HepG2 (cell line): Measurements from ENCODE around the gene SSC4D. TPM values are rescaled to one million over a fixed set of nuclear protein-coding genes. Genes with fewer than 3 reads are reported as not detected.
A peak's percentile ranks its signal among the peaks of the same experiment; 100 is the strongest.

Source experiments
- DMAP1 ChIP-seq: IDR thresholded peaks from 2 replicates; pipeline ENCODE4 v1.6.1; 2016
- HES4 ChIP-seq: sonication (generic); formaldehyde crosslinking; IDR thresholded peaks from 2 replicates; pipeline ENCODE4 v1.9.0; 2021; ENCODE audit warnings: mild to moderate bottlenecking, missing genetic modification reagents, borderline replicate concordance
- IKZF1 ChIP-seq: fragments of 450-650 bp; IDR thresholded peaks from 2 replicates; pipeline ENCODE4 v1.7.1; 2016
- IKZF4 ChIP-seq: sonication (generic); formaldehyde crosslinking; IDR thresholded peaks from 2 replicates; pipeline ENCODE4 v1.5.1; 2020; ENCODE audit warnings: borderline replicate concordance, mild to moderate bottlenecking, low read depth, missing genetic modification reagents; ENCODE audit errors: not compliant biosample characterization
- MLLT10 ChIP-seq: sonication (generic); formaldehyde crosslinking; IDR thresholded peaks from 2 replicates; pipeline ENCODE4 v1.4.0; 2020; ENCODE audit warnings: missing genetic modification reagents
- MXI1 ChIP-seq: IDR thresholded peaks from 3 replicates; pipeline ENCODE4 v1.6.1; 2012; ENCODE audit warnings: low read depth, low read length, inconsistent platforms, borderline replicate concordance
- NFRKB ChIP-seq: fragments of 450-650 bp; IDR thresholded peaks from 2 replicates; pipeline ENCODE4 v1.6.1; 2017
- RFXANK ChIP-seq: IDR thresholded peaks from 2 replicates; pipeline ENCODE4 v1.6.1; 2016
- SMAD9 ChIP-seq: sonication (generic); formaldehyde crosslinking; IDR thresholded peaks from 2 replicates; pipeline ENCODE4 v1.5.1; 2020; ENCODE audit warnings: mild to moderate bottlenecking, missing genetic modification reagents
- SNAI1 ChIP-seq: sonication (generic); formaldehyde crosslinking; IDR thresholded peaks from 2 replicates; pipeline ENCODE4 v1.5.0; 2020; ENCODE audit warnings: mild to moderate bottlenecking, missing genetic modification reagents, borderline replicate concordance
- SRSF9 ChIP-seq: fragments of 200-400 bp; formaldehyde crosslinking; IDR thresholded peaks from 2 replicates; pipeline ENCODE4 v1.6.1; 2018; ENCODE audit warnings: borderline replicate concordance, mild to moderate bottlenecking, low read depth, low read length; ENCODE audit not compliant: insufficient read depth, poor library complexity, severe bottlenecking
- U2AF1 ChIP-seq: fragments of 200-400 bp; formaldehyde crosslinking; optimal IDR thresholded peaks from 2 replicates; pipeline ENCODE3; 2017; ENCODE audit warnings: mild to moderate bottlenecking, low read depth, low read length
- YY1 ChIP-seq: IDR thresholded peaks from 2 replicates; pipeline ENCODE4 v1.6.1; 2011; ENCODE audit warnings: low read length, low read depth, moderate library complexity, mild to moderate bottlenecking; ENCODE audit not compliant: insufficient read depth, insufficient replicate concordance
- ZNF326 ChIP-seq: sonication (generic); formaldehyde crosslinking; IDR thresholded peaks from 2 replicates; pipeline ENCODE4 v1.4.0; 2020; ENCODE audit warnings: missing genetic modification reagents, borderline replicate concordance
- ZNF543 ChIP-seq: sonication (generic); formaldehyde crosslinking; IDR thresholded peaks from 2 replicates; pipeline ENCODE4 v1.4.0; 2020; ENCODE audit warnings: mild to moderate bottlenecking, missing genetic modification reagents
- ZNF619 ChIP-seq: sonication (generic); formaldehyde crosslinking; IDR thresholded peaks from 2 replicates; pipeline ENCODE4 v1.4.0; 2020; ENCODE audit warnings: mild to moderate bottlenecking, missing genetic modification reagents
- ZNF660 ChIP-seq: sonication (generic); formaldehyde crosslinking; IDR thresholded peaks from 2 replicates; pipeline ENCODE4 v1.5.1; 2020; ENCODE audit warnings: mild to moderate bottlenecking, low read depth, missing genetic modification reagents, borderline replicate concordance
- ZNF788 ChIP-seq: sonication (generic); formaldehyde crosslinking; IDR thresholded peaks from 2 replicates; pipeline ENCODE4 v1.5.0; 2020; ENCODE audit warnings: mild to moderate bottlenecking, missing genetic modification reagents, borderline replicate concordance
- ZNF878 ChIP-seq: sonication (generic); formaldehyde crosslinking; IDR thresholded peaks from 2 replicates; pipeline ENCODE4 v1.8.1; 2023; ENCODE audit warnings: mild to moderate bottlenecking, missing genetic modification reagents, moderate library complexity
- polyA plus RNA-seq, 8 experiments: library from polyadenylated mRNA; depleted of rRNA in 3 of 8; stranded (reverse) in 7 of 8; unstranded in 1 of 8; fragments of >200 nt; fragmentation: Illumina TruSeq in 4 of 8; extraction: Trizol in 4 of 8; gene quantifications; 2 replicates each; pipeline versions ENCODE4 v1.2.1 to v1.2.3, GENCODE V29; 2011 to 2016; ENCODE audit warnings: low read depth in 4 of 8, missing spikeins in 1 of 8, mixed read lengths in 1 of 8; ENCODE audit not compliant: insufficient read depth in 1 of 8
- total RNA-seq, 5 experiments: library from RNA; depleted of rRNA; stranded (reverse); fragments of >200 nt; fragmentation: Illumina TruSeq; extraction: Trizol; gene quantifications; 2 replicates each; pipeline ENCODE4 v1.2.3, GENCODE V29; 2016; ENCODE audit warnings: low read depth in 1 of 5
- TF ChIP-seq, protein P1 (sequence below): sonication (generic); formaldehyde crosslinking; IDR thresholded peaks from 2 replicates; pipeline ENCODE4 v1.9.0; 2021; ENCODE audit warnings: missing genetic modification reagents, borderline replicate concordance
- TF ChIP-seq, protein P2 (sequence below): sonication (generic); formaldehyde crosslinking; IDR thresholded peaks from 2 replicates; pipeline ENCODE4 v1.4.0; 2020; ENCODE audit warnings: missing genetic modification reagents
- TF ChIP-seq, protein P3 (sequence below): sonication (generic); formaldehyde crosslinking; IDR thresholded peaks from 2 replicates; pipeline ENCODE4 v1.8.1; 2023; ENCODE audit warnings: mild to moderate bottlenecking, missing genetic modification reagents
- TF ChIP-seq, protein P4 (sequence below): sonication (generic); formaldehyde crosslinking; IDR thresholded peaks from 2 replicates; pipeline ENCODE4 v1.5.0; 2020; ENCODE audit warnings: mild to moderate bottlenecking, low read depth, missing genetic modification reagents, borderline replicate concordance
- TF ChIP-seq, protein P5 (sequence below): sonication (generic); formaldehyde crosslinking; IDR thresholded peaks from 2 replicates; pipeline ENCODE4 v1.8.1; 2022; ENCODE audit warnings: mild to moderate bottlenecking, missing genetic modification reagents

Gene SSC4D
- total and polyA plus RNA-seq, 2 of the 13 experiments (the other 11 are each of a cell fraction or from before 2014, with no cell fraction given) = 33.3 to 63.8 TPM

DNA sequence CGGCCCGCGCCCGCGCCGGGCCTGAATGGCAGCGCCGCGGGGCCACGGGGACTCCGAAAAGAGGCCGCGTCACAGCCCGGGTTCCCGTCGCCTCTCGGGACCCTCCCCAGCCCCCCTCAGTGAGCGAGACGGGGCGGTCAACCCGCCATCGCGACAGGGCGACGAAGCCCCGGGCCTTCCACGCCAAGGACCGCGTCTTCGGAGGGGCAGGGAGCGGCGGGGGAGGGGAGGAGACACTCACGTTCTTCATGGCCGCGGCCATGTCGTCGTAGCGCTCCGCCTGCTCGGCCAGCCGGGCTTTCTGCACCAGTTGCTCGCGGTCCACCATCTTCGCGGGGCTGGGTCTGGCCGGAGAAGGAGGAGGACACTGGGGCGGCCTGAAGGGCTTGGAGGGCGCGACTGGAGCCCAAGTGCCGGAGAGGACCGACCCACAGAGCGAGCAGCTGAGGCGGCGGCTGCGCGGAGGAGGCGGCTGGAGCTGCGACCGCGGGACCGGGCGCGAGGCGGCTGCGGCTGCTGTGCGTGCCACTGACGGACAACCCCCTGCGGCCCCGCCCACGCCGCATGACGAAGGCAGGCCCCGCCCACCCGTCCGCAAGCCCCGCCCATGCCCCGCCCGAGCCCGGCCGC, 50.9 kb downstream of the SSC4D start, which contains the start of gene YWHAG (continued):
- TF ChIP-seq, protein P1, sequence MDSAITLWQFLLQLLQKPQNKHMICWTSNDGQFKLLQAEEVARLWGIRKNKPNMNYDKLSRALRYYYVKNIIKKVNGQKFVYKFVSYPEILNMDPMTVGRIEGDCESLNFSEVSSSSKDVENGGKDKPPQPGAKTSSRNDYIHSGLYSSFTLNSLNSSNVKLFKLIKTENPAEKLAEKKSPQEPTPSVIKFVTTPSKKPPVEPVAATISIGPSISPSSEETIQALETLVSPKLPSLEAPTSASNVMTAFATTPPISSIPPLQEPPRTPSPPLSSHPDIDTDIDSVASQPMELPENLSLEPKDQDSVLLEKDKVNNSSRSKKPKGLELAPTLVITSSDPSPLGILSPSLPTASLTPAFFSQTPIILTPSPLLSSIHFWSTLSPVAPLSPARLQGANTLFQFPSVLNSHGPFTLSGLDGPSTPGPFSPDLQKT (CRISPR knock-in tag) = no peak
- TF ChIP-seq HES4 (peak; percentile 32; the same call in 1 of the 2 replicates), YY1 (peak; percentile 89), SMAD9 (no peak), U2AF1 (no peak), MXI1 (peak; percentile 57; the same call in 2 of the 3 replicates), ZNF326 (CRISPR knock-in tag) (no peak), RFXANK (CRISPR knock-in tag) (peak; percentile 58; the same call in 1 of the 2 replicates), SRSF9 (no peak), IKZF4 (CRISPR knock-in tag) (peak; percentile 79), DMAP1 (CRISPR knock-in tag) (peak; percentile 92; the same call in 1 of the 2 replicates), NFRKB (no peak), IKZF1 (no peak), ZNF788 (CRISPR knock-in tag) (peak; percentile 94), SNAI1 (CRISPR knock-in tag) (0 out of 2 replicates have a peak, but pooled peaks have one; percentile 22), ZNF619 (CRISPR knock-in tag) (no peak), ZNF660 (CRISPR knock-in tag) (no peak), MLLT10 (CRISPR knock-in tag) (no peak), ZNF878 (CRISPR knock-in tag) (no peak), ZNF543 (CRISPR knock-in tag) (no peak; the same call in 1 of the 2 replicates)
- TF ChIP-seq, protein P2, sequence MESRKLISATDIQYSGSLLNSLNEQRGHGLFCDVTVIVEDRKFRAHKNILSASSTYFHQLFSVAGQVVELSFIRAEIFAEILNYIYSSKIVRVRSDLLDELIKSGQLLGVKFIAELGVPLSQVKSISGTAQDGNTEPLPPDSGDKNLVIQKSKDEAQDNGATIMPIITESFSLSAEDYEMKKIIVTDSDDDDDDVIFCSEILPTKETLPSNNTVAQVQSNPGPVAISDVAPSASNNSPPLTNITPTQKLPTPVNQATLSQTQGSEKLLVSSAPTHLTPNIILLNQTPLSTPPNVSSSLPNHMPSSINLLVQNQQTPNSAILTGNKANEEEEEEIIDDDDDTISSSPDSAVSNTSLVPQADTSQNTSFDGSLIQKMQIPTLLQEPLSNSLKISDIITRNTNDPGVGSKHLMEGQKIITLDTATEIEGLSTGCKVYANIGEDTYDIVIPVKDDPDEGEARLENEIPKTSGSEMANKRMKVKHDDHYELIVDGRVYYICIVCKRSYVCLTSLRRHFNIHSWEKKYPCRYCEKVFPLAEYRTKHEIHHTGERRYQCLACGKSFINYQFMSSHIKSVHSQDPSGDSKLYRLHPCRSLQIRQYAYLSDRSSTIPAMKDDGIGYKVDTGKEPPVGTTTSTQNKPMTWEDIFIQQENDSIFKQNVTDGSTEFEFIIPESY (CRISPR knock-in tag) = no peak; the same call in 1 of the 2 replicates
- TF ChIP-seq, protein P3, sequence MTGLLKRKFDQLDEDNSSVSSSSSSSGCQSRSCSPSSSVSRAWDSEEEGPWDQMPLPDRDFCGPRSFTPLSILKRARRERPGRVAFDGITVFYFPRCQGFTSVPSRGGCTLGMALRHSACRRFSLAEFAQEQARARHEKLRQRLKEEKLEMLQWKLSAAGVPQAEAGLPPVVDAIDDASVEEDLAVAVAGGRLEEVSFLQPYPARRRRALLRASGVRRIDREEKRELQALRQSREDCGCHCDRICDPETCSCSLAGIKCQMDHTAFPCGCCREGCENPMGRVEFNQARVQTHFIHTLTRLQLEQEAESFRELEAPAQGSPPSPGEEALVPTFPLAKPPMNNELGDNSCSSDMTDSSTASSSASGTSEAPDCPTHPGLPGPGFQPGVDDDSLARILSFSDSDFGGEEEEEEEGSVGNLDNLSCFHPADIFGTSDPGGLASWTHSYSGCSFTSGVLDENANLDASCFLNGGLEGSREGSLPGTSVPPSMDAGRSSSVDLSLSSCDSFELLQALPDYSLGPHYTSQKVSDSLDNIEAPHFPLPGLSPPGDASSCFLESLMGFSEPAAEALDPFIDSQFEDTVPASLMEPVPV (CRISPR knock-in tag) = peak; percentile 44; the same call in 1 of the 2 replicates
- TF ChIP-seq, protein P4, sequence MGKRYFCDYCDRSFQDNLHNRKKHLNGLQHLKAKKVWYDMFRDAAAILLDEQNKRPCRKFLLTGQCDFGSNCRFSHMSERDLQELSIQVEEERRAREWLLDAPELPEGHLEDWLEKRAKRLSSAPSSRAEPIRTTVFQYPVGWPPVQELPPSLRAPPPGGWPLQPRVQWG (CRISPR knock-in tag) = no peak
- TF ChIP-seq, protein P5, sequence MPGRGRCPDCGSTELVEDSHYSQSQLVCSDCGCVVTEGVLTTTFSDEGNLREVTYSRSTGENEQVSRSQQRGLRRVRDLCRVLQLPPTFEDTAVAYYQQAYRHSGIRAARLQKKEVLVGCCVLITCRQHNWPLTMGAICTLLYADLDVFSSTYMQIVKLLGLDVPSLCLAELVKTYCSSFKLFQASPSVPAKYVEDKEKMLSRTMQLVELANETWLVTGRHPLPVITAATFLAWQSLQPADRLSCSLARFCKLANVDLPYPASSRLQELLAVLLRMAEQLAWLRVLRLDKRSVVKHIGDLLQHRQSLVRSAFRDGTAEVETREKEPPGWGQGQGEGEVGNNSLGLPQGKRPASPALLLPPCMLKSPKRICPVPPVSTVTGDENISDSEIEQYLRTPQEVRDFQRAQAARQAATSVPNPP (CRISPR knock-in tag) = peak; percentile 45; the same call in 1 of the 2 replicates
